ENCODE data around the gene CEP68. TPM values are rescaled to one million over a fixed set of nuclear protein-coding genes. Genes with fewer than 3 reads are reported as not detected.

CEP68 gene
- total RNA-seq, 1 experiment from 2014 or later: 14.1 TPM

- Histone ChIP-seq H3K36me3 (no peaks in the 10 kb centered on the region), H3K4me1 (0 out of 2 replicates have a peak, but pooled peaks cover 3% of the 10 kb centered on the region), H3K4me3 (no peak overlapping the region), H3K27me3 (no peaks in the 10 kb centered on the region), H3K9me3 (replicated peaks) (no peaks in the 10 kb centered on the region), H3K27ac (no peak overlapping the region)
- DNase-seq: no peak
Observed at GRCh38 chr2:65134158-65134557, 77.9 kb downstream of the CEP68 start.

- Histone ChIP-seq H3K9me3 (replicated peaks) (no peaks in the 10 kb centered on the region), H3K4me3 (no peak overlapping the region), H3K36me3 (no peaks in the 10 kb centered on the region), H3K4me1 (no peaks in the 10 kb centered on the region), H3K27me3 (no peaks in the 10 kb centered on the region), H3K27ac (no peak overlapping the region)
- no peak for DNase-seq
Observed at GRCh38 chr2:65136253-65136652, 80.0 kb downstream of the CEP68 start.

Other genes with a start within 250 kb of the CEP68 start
- gene SLC1A4, start 67.0 kb upstream of the CEP68 start, total RNA-seq (2014; rRNA removed; shearing (Covaris generic)): 2.6 and 3.5 TPM in 2 replicates
- 118 and 127 TPM in 2 replicates for gene RAB1A, start 73.7 kb downstream of the CEP68 start, total RNA-seq (2014; rRNA removed; shearing (Covaris generic))
- 109 and 122 TPM in 2 replicates for gene ACTR2, start 171.4 kb downstream of the CEP68 start, total RNA-seq (2014; rRNA removed; shearing (Covaris generic))

Measured in SJCRH30 (cell line).